GM12878 (cell line): ENCODE results near the gene LRRN2. TPM values are rescaled to one million over a fixed set of nuclear protein-coding genes. Genes with fewer than 3 reads are reported as not detected.
A peak's percentile ranks its signal among the peaks of the same experiment; 100 is the strongest.

Source experiments
- ATAC-seq: fragments of 200-7000 bp; cut with Tn5 transposase; 3 replicates; pipeline ENCODE4 v1.9.1; 2020; ENCODE audit warnings: mild to moderate bottlenecking, moderate library complexity
- BruUV-seq: library from RNA; stranded (reverse); fragments of 400-500 nt; replicated peaks from 2 replicates; lab custom pipeline; 2021; lab: Mats Ljungman, UMichigan
- CTCF ChIA-PET: fragments of 300-600 bp; sonication (Branson Sonifier 250); formaldehyde crosslinking; extraction: SDS; loops from one replicate; lab custom pipeline; 2021; ENCODE audit warnings: inconsistent platforms; lab: Yijun Ruan, JAX
- POLR2A ChIA-PET: fragments of 350-600 bp; formaldehyde crosslinking; extraction: SDS; loops from one replicate; lab custom pipeline; 2021; ENCODE audit warnings: inconsistent platforms; lab: Charles Lee
- RAD21 ChIA-PET: fragments of 300-600 bp; sonication (Branson Sonifier 250); formaldehyde crosslinking; loops from one replicate; lab custom pipeline; 2023; ENCODE audit warnings: antibody characterized with exemption; ENCODE audit not compliant: unreplicated experiment; lab: Charles Lee
- SMC1A ChIA-PET: fragments of 300-600 bp; sonication (Branson Sonifier 250); formaldehyde crosslinking; loops from one replicate; lab custom pipeline; 2023; ENCODE audit not compliant: unreplicated experiment, uncharacterized antibody; lab: Charles Lee
- DNase-seq: peaks from one replicate; pipeline ENCODE4 v3.0.0-alpha.2; 2011; ENCODE audit warnings: low read depth, low spot score
- FAIRE-seq: peaks from 3 replicates; lab custom pipeline; 2011; peaks lifted over from hg19 to GRCh38; lab: Jason Lieb, UNC
- H2AFZ ChIP-seq: 2 replicates; pipeline ENCODE4 v1.6.0; 2011; ENCODE audit warnings: low read depth, low read length, control low read depth; ENCODE audit not compliant: control insufficient read depth
- H3K27ac ChIP-seq: 2 replicates; pipeline ENCODE4 v1.5.1; 2011; ENCODE audit warnings: control low read depth; ENCODE audit not compliant: control insufficient read depth, insufficient read depth
- H3K27me3 ChIP-seq, 2 experiments: replicated peaks in 1 of 2; 2 replicates each; pipeline versions ENCODE4 v1.6.0 to v1.6.1; 2011; ENCODE audit warnings: low read length in 1 of 2; ENCODE audit not compliant: control insufficient read depth in 2 of 2, insufficient read depth in 2 of 2
- H3K36me3 ChIP-seq, 2 experiments: 2 replicates each; pipeline ENCODE4 v1.5.1; 2011; ENCODE audit warnings: low read length in 1 of 2; ENCODE audit not compliant: control insufficient read depth in 2 of 2, insufficient read depth in 2 of 2
- H3K4me1 ChIP-seq: 2 replicates; pipeline ENCODE4 v1.6.1; 2011; ENCODE audit warnings: mild to moderate bottlenecking, low read length, moderate library complexity, mixed read lengths; ENCODE audit not compliant: control insufficient read depth, insufficient read depth
- H3K4me2 ChIP-seq: 2 replicates; pipeline ENCODE4 v1.6.0; 2011; ENCODE audit warnings: control low read depth; ENCODE audit not compliant: control insufficient read depth, insufficient read depth
- H3K4me3 ChIP-seq: fragments of 200-600 bp; sonication (generic); 2 replicates; pipeline ENCODE4 v1.5.1; 2016
- H3K79me2 ChIP-seq: 2 replicates; pipeline ENCODE4 v1.6.0; 2011; ENCODE audit warnings: low read length; ENCODE audit not compliant: control insufficient read depth, insufficient read depth
- H3K9ac ChIP-seq: 2 replicates; pipeline ENCODE4 v1.8.0; 2011; ENCODE audit warnings: low read length, control low read depth, mixed read lengths; ENCODE audit not compliant: control insufficient read depth, insufficient read depth
- H3K9me3 ChIP-seq: replicated peaks from 3 replicates; pipeline ENCODE4 v1.5.1; 2011; ENCODE audit warnings: mild to moderate bottlenecking, low read length; ENCODE audit not compliant: control insufficient read depth, insufficient read depth
- H4K20me1 ChIP-seq: 2 replicates; pipeline ENCODE4 v1.6.0; 2011; ENCODE audit not compliant: control insufficient read depth, insufficient read depth
- GABPA ChIP-seq: IDR thresholded peaks from 2 replicates; pipeline ENCODE4 v1.6.1; 2014; ENCODE audit warnings: antibody characterized with exemption, low read depth, mild to moderate bottlenecking, inconsistent platforms
- MYB ChIP-seq: fragments of 150-350 bp; IDR thresholded peaks from 2 replicates; pipeline ENCODE4 v1.6.1; 2014; ENCODE audit warnings: mild to moderate bottlenecking, low read depth, low read length, borderline replicate concordance
- NFXL1 ChIP-seq: fragments of 450-650 bp; IDR thresholded peaks from 2 replicates; pipeline ENCODE4 v1.6.1; 2017; ENCODE audit warnings: antibody characterized with exemption, mild to moderate bottlenecking, borderline replicate concordance
- NR2C1 ChIP-seq: fragments of 450-650 bp; IDR thresholded peaks from 2 replicates; pipeline ENCODE4 v1.6.1; 2017; ENCODE audit warnings: antibody characterized with exemption, mild to moderate bottlenecking, moderate library complexity
- POLR2AphosphoS2 ChIP-seq: IDR thresholded peaks from 2 replicates; pipeline ENCODE4 v1.6.1; 2011; ENCODE audit warnings: low read depth, mild to moderate bottlenecking, low read length, improper control_type of control experiment, moderate library complexity
- SREBF2 ChIP-seq: IDR thresholded peaks from 2 replicates; pipeline ENCODE4 v1.6.1; 2012; ENCODE audit warnings: mild to moderate bottlenecking, low read length
- TCF3 ChIP-seq: IDR thresholded peaks from 2 replicates; pipeline ENCODE4 v1.6.1; 2012; ENCODE audit warnings: low read depth, mild to moderate bottlenecking, low read length, borderline replicate concordance; ENCODE audit not compliant: insufficient read depth
- WGBS: methylation state at CpG from one replicate; pipeline ENCODE4 v1.1.6; 2016; ENCODE audit warnings: low lambda C conversion rate; ENCODE audit not compliant: insufficient replicate concordance, insufficient coverage; ENCODE audit errors: missing lambda C conversion rate; 5-methylcytosine and 5-hydroxymethylcytosine counted together
- in situ Hi-C: fragments of 300-500 bp; cut with MboI; formaldehyde crosslinking; loops from 9 replicates; pipeline ENCODE4 v1.14.3; 2018; ENCODE audit warnings: mixed read lengths
- intact Hi-C: fragments of 100-400 bp; cut with micrococcal nuclease; formaldehyde crosslinking; loops from one replicate; pipeline ENCODE4 v1.14.2; 2022; ENCODE audit not compliant: unreplicated experiment
- polyA plus RNA-seq, 11 experiments: library from polyadenylated mRNA; depleted of rRNA in 4 of 11; unstranded in 6 of 11; stranded (reverse) in 5 of 11; fragments of >200 nt; fragmentation: Nextera tagmentation in 4 of 11; fragmentation: Illumina TruSeq in 1 of 11; extraction: Ambion mirVana in 4 of 11; extraction: Trizol in 1 of 11; gene quantifications; 1 replicate in 1 of 11; 2 replicates in 10 of 11; pipeline versions ENCODE4 v1.2.1 to v1.2.3, GENCODE V29; 2011 to 2016; ENCODE audit warnings: inconsistent platforms in 2 of 11, missing spikeins in 2 of 11, low read depth in 1 of 11
- total RNA-seq, 4 experiments: library from RNA; depleted of rRNA in 3 of 4; stranded (reverse); fragments of >200 nt in 3 of 4; fragmentation: Illumina TruSeq in 1 of 4; extraction: Trizol in 1 of 4; gene quantifications; 2 replicates each; pipeline versions ENCODE4 v1.2.1 to v1.2.3, GENCODE V29; 2013 to 2021
- TF ChIP-seq, protein P1 (sequence below), 3 experiments: IDR thresholded peaks in 2 of 3; conservative IDR thresholded peaks in 1 of 3; 2 replicates each; pipeline ENCODE4 v1.5.1; 2011; ENCODE audit warnings: low read depth in 3 of 3, low read length in 3 of 3, mild to moderate bottlenecking in 3 of 3, control low read depth in 2 of 3, moderate library complexity in 2 of 3, inconsistent platforms in 1 of 3, mixed read lengths in 1 of 3; ENCODE audit not compliant: control insufficient read depth in 2 of 3, insufficient read depth in 1 of 3; ENCODE audit errors: extremely low read depth in 1 of 3

Gene LRRN2
- total and polyA plus RNA-seq, 10 of the 15 experiments (the other 5 are each of a cell fraction or from before 2014, with no cell fraction given), result not detected

DNA sequence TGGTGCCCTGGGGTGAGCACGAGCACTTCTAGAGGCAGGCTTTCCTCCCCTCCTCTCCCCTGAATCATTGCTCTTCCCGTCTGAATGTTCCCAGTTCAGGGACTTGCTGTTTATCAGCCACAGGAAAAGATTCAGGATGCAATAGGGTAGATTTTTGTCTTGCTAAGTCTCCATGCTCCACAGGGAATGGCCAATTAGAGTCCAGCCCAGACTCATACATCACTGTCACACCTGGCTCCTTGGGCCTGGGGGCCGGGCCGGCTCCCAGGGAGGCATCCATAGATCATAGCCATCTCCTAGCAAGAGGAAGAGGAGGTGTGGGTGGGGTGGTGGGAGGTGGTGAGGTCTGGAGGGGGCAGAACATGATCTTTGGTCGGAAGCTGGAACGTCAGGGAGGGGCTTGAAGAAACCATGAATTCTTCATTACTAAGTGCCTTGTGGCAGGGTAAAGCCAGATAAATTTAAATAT, 83.4 kb downstream of the LRRN2 start (continued):
- TF ChIP-seq POLR2AphosphoS2 (no peak), NFXL1 (no peak)

DNA sequence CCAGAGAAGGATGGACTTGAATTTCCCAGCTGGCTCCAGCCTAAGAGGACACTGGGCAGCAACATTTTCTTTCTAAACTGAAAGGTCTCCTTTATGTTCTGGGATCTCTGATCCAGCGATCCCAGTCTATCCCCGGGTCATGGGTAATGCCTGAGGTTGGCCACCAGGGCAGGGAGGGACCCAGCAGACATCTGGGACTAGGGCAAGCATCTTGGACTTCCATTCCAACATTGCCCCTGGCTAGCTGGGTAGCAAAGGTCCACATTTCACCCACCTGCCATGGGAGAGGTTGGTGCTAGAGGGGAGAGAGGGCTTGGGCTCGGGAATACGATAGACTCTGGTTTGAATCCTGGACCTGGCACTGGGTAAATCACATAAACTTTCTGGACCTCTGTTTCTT, 84.6 kb downstream of the LRRN2 start:
- no peak for FAIRE-seq
- ChIA-PET SMC1A (no interaction called here), RAD21 (no interaction called here)
- Histone ChIP-seq H3K9me3 (no peaks in the 10 kb centered on the region), H3K9ac (no peak overlapping the region)
- no peak for DNase-seq
- TF ChIP-seq MYB (no peak), GABPA (no peak), SREBF2 (no peak), NR2C1 (no peak), TCF3 (no peak)
- TF ChIP-seq, protein P1, sequence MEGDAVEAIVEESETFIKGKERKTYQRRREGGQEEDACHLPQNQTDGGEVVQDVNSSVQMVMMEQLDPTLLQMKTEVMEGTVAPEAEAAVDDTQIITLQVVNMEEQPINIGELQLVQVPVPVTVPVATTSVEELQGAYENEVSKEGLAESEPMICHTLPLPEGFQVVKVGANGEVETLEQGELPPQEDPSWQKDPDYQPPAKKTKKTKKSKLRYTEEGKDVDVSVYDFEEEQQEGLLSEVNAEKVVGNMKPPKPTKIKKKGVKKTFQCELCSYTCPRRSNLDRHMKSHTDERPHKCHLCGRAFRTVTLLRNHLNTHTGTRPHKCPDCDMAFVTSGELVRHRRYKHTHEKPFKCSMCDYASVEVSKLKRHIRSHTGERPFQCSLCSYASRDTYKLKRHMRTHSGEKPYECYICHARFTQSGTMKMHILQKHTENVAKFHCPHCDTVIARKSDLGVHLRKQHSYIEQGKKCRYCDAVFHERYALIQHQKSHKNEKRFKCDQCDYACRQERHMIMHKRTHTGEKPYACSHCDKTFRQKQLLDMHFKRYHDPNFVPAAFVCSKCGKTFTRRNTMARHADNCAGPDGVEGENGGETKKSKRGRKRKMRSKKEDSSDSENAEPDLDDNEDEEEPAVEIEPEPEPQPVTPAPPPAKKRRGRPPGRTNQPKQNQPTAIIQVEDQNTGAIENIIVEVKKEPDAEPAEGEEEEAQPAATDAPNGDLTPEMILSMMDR (IDR thresholded peaks at IDR 0.05 in 2 of 3, conservative IDR thresholded peaks at IDR 0.05 in 1 of 3; ENCODE audit: control insufficient read depth in 2 of 3, extremely low read depth in 1 of 3, insufficient read depth in 1 of 3, low read depth in 3 of 3, low read length in 3 of 3), result peak in 1 of 3 experiments; percentile 25; a peak in 1 of 6 replicates
- TF ChIP-seq, all 136 proteins: peak for 1
- Histone ChIP-seq H3K27me3 (no peaks in the 10 kb centered on the region), H3K36me3 (no peaks in the 10 kb centered on the region), H3K79me2 (no peaks in the 10 kb centered on the region), H4K20me1 (no peaks in the 10 kb centered on the region), H3K4me1 (no peaks in the 10 kb centered on the region), H3K27ac (no peak overlapping the region), H2AFZ (no peak overlapping the region), H3K4me2 (no peak overlapping the region), H3K4me3 (no peak overlapping the region)
- in situ Hi-C loops, result no loop called here
- 45% methylated on average over 4 of the region's 4 CpGs for WGBS
- no TSS peak for BruUV-seq
- POLR2A ChIA-PET, result interaction anchor here (1.5 kb wide), 1 partner anchor 22 kb away, joined by 3 read pairs; no protein-coding TSS in a partner anchor
- ATAC-seq, result no peak
- intact Hi-C loops, result no loop called here
- CTCF ChIA-PET, result interaction anchor here (2.4 kb wide), 1 partner anchor 206 kb away, joined by 5 read pairs; no protein-coding TSS in a partner anchor
